HepG2 (cell line): ENCODE measurements around the gene CCDC74A. TPM values are rescaled to one million over a fixed set of nuclear protein-coding genes. Genes with fewer than 3 reads are reported as not detected.

Source experiments
- CBX1 ChIP-seq: IDR thresholded peaks from one replicate; pipeline ENCODE4 v1.6.1; 2016; ENCODE audit warnings: antibody characterized with exemption, low read depth
- ERF ChIP-seq: IDR thresholded peaks from 2 replicates; pipeline ENCODE4 v1.6.1; 2018; ENCODE audit warnings: missing biosample characterization, missing genetic modification reagents
- GABPA ChIP-seq, 2 experiments: IDR thresholded peaks; 2 replicates each; pipeline ENCODE4 v1.6.1; 2011 to 2016; ENCODE audit warnings: low read depth in 2 of 2, low read length in 1 of 2, missing biosample characterization in 1 of 2, missing genetic modification characterization in 1 of 2
- HES4 ChIP-seq: sonication (generic); formaldehyde crosslinking; IDR thresholded peaks from 2 replicates; pipeline ENCODE4 v1.9.0; 2021; ENCODE audit warnings: mild to moderate bottlenecking, missing genetic modification reagents, borderline replicate concordance
- IRF2 ChIP-seq: IDR thresholded peaks from 2 replicates; pipeline ENCODE4 v1.6.1; 2018; ENCODE audit warnings: missing genetic modification reagents, missing compliant biosample characterization
- MIER2 ChIP-seq: IDR thresholded peaks from 2 replicates; pipeline ENCODE4 v1.6.1; 2016; ENCODE audit warnings: missing biosample characterization, missing genetic modification reagents
- NR1H2 ChIP-seq: sonication (generic); formaldehyde crosslinking; IDR thresholded peaks from 2 replicates; pipeline ENCODE4 v1.8.1; 2022; ENCODE audit warnings: low read depth, missing genetic modification reagents, borderline replicate concordance
- PCBP1 ChIP-seq: fragments of 200-400 bp; formaldehyde crosslinking; IDR thresholded peaks from 2 replicates; pipeline ENCODE4 v1.6.1; 2017; ENCODE audit warnings: mild to moderate bottlenecking, low read depth, low read length, borderline replicate concordance
- SALL2 ChIP-seq: sonication (generic); formaldehyde crosslinking; IDR thresholded peaks from 2 replicates; pipeline ENCODE4 v1.8.1; 2023; ENCODE audit warnings: mild to moderate bottlenecking, missing genetic modification reagents, inconsistent platforms
- SMYD3 ChIP-seq: sonication (generic); formaldehyde crosslinking; IDR thresholded peaks from 2 replicates; pipeline ENCODE4 v1.8.1; 2023; ENCODE audit warnings: mild to moderate bottlenecking, missing genetic modification reagents
- TGIF2 ChIP-seq: IDR thresholded peaks from 2 replicates; pipeline ENCODE4 v1.6.1; 2016; ENCODE audit warnings: control low read depth, missing compliant biosample characterization
- TOE1 ChIP-seq: sonication (generic); formaldehyde crosslinking; IDR thresholded peaks from 2 replicates; pipeline ENCODE4 v1.4.0; 2020; ENCODE audit warnings: mild to moderate bottlenecking, missing genetic modification reagents
- ZNF567 ChIP-seq: sonication (generic); formaldehyde crosslinking; IDR thresholded peaks from 2 replicates; pipeline ENCODE4 v1.8.1; 2023; ENCODE audit warnings: mild to moderate bottlenecking, missing genetic modification reagents, borderline replicate concordance
- ZNF678 ChIP-seq: sonication (generic); formaldehyde crosslinking; IDR thresholded peaks from 2 replicates; pipeline ENCODE4 v1.4.0; 2020; ENCODE audit warnings: mild to moderate bottlenecking, missing genetic modification reagents
- ZNF746 ChIP-seq: sonication (generic); formaldehyde crosslinking; IDR thresholded peaks from 2 replicates; pipeline ENCODE4 v1.8.0; 2022; ENCODE audit warnings: mild to moderate bottlenecking, missing genetic modification reagents
- ZNF891 ChIP-seq: sonication (generic); formaldehyde crosslinking; IDR thresholded peaks from 2 replicates; pipeline ENCODE4 v1.5.0; 2020; ENCODE audit warnings: mild to moderate bottlenecking, missing genetic modification reagents
- polyA plus RNA-seq, 8 experiments: library from polyadenylated mRNA; depleted of rRNA in 3 of 8; stranded (reverse) in 7 of 8; unstranded in 1 of 8; fragments of >200 nt; fragmentation: Illumina TruSeq in 4 of 8; extraction: Trizol in 4 of 8; gene quantifications; 2 replicates each; pipeline versions ENCODE4 v1.2.1 to v1.2.3, GENCODE V29; 2011 to 2016; ENCODE audit warnings: low read depth in 4 of 8, missing spikeins in 1 of 8, mixed read lengths in 1 of 8; ENCODE audit not compliant: insufficient read depth in 1 of 8
- total RNA-seq, 5 experiments: library from RNA; depleted of rRNA; stranded (reverse); fragments of >200 nt; fragmentation: Illumina TruSeq; extraction: Trizol; gene quantifications; 2 replicates each; pipeline ENCODE4 v1.2.3, GENCODE V29; 2016; ENCODE audit warnings: low read depth in 1 of 5
- TF ChIP-seq, protein P1 (sequence below): sonication (generic); formaldehyde crosslinking; IDR thresholded peaks from 2 replicates; pipeline ENCODE4 v1.5.1; 2020; ENCODE audit warnings: missing genetic modification reagents, mild to moderate bottlenecking, borderline replicate concordance
- TF ChIP-seq, protein P2 (sequence below): sonication (generic); formaldehyde crosslinking; IDR thresholded peaks from 2 replicates; pipeline ENCODE4 v1.4.0; 2020; ENCODE audit warnings: missing genetic modification reagents, mild to moderate bottlenecking, borderline replicate concordance
- TF ChIP-seq, protein P3 (sequence below): sonication (generic); formaldehyde crosslinking; IDR thresholded peaks from 2 replicates; pipeline ENCODE4 v1.5.1; 2020; ENCODE audit warnings: missing genetic modification reagents, mild to moderate bottlenecking, borderline replicate concordance
- TF ChIP-seq, protein P4 (sequence below): sonication (generic); formaldehyde crosslinking; IDR thresholded peaks from 2 replicates; pipeline ENCODE4 v1.8.1; 2023; ENCODE audit warnings: mild to moderate bottlenecking, missing genetic modification reagents
- TF ChIP-seq, protein P5 (sequence below): IDR thresholded peaks from 2 replicates; pipeline ENCODE4 v1.6.1; 2016; ENCODE audit warnings: low read depth, borderline replicate concordance

CCDC74A gene
- total and polyA plus RNA-seq, 2 of the 13 experiments (the other 11 are each of a cell fraction or from before 2014, with no cell fraction given) = 0.15 to 0.17 TPM

DNA sequence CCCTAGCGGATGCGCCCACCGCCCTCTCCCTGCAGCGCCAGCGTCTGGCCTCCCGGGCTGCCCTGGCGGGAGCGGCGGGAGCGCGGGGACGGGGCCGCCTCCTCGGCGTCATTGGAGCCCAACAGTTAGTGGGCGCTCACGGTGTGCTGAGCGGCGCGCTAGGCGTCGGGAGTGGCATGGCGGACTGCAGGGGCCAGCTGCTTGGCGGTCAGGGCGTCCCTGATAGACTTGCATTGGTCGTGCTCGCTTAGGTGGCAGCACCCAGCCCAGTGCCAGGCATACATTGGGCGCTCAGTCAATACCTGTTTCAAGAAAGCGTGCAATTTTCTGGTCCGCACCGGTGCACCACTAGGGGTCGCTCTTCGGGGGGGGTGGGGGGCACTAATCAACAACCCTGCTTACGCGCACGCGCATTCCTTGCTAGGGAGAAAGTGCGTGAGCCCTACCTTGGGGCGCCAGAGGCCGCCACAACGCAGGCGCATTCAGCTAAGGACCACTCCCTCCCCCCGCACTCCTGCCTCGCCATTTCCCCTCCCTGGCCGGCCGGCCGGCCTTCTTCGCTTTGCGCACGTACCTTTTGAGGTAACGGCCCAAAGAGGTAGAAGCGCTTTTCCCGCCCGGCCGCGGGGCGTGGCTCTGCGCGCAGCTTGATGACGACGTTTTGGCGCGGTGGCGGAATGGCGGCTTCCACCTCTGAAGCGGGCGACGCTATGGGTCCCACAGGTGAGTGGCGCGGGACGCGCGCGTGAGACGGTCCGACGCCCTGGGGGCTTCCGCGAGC is 35.1 kb upstream of the CCDC74A start (continued):
- TF ChIP-seq TGIF2 (CRISPR knock-in tag) (peak; percentile 60; the same call in 1 of the 2 replicates), ZNF567 (CRISPR knock-in tag) (no peak), TOE1 (CRISPR knock-in tag) (peak; percentile 68), ZNF891 (CRISPR knock-in tag) (peak; percentile 93; the same call in 1 of the 2 replicates), HES4 (no peak), GABPA (IDR thresholded peaks at IDR 0.05; ENCODE audit: low read depth, low read length) (no peak), GABPA (CRISPR knock-in tag; IDR thresholded peaks at IDR 0.05; ENCODE audit: low read depth) (peak; percentile 61), PCBP1 (peak; percentile 83; the same call in 1 of the 2 replicates), SALL2 (CRISPR knock-in tag) (peak; percentile 65; the same call in 1 of the 2 replicates), CBX1 (no peak), ZNF678 (no peak), SMYD3 (CRISPR knock-in tag) (0 out of 2 replicates have a peak, but pooled peaks have one; percentile 14), NR1H2 (CRISPR knock-in tag) (0 out of 2 replicates have a peak, but pooled peaks have one; percentile 28), ERF (CRISPR knock-in tag) (peak; percentile 70; the same call in 1 of the 2 replicates), IRF2 (peak; percentile 62; the same call in 1 of the 2 replicates), ZNF746 (peak; percentile 19; the same call in 1 of the 2 replicates), MIER2 (peak; percentile 59; the same call in 1 of the 2 replicates)
- TF ChIP-seq, protein P1, sequence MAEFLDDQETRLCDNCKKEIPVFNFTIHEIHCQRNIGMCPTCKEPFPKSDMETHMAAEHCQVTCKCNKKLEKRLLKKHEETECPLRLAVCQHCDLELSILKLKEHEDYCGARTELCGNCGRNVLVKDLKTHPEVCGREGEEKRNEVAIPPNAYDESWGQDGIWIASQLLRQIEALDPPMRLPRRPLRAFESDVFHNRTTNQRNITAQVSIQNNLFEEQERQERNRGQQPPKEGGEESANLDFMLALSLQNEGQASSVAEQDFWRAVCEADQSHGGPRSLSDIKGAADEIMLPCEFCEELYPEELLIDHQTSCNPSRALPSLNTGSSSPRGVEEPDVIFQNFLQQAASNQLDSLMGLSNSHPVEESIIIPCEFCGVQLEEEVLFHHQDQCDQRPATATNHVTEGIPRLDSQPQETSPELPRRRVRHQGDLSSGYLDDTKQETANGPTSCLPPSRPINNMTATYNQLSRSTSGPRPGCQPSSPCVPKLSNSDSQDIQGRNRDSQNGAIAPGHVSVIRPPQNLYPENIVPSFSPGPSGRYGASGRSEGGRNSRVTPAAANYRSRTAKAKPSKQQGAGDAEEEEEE (CRISPR knock-in tag) = no peak
- TF ChIP-seq, protein P2, sequence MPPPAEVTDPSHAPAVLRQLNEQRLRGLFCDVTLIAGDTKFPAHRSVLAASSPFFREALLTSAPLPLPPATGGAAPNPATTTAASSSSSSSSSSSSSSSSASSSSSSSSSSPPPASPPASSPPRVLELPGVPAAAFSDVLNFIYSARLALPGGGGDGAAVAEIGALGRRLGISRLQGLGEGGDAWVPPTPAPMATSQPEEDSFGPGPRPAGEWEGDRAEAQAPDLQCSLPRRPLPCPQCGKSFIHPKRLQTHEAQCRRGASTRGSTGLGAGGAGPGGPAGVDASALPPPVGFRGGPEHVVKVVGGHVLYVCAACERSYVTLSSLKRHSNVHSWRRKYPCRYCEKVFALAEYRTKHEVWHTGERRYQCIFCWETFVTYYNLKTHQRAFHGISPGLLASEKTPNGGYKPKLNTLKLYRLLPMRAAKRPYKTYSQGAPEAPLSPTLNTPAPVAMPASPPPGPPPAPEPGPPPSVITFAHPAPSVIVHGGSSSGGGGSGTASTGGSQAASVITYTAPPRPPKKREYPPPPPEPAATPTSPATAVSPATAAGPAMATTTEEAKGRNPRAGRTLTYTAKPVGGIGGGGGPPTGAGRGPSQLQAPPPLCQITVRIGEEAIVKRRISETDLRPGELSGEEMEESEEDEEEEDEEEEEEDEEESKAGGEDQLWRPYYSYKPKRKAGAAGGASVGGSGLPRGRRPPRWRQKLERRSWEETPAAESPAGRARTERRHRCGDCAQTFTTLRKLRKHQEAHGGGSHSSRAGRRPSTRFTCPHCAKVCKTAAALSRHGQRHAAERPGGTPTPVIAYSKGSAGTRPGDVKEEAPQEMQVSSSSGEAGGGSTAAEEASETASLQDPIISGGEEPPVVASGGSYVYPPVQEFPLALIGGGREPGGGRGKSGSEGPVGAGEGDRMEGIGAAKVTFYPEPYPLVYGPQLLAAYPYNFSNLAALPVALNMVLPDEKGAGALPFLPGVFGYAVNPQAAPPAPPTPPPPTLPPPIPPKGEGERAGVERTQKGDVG (CRISPR knock-in tag) = no peak
- TF ChIP-seq, protein P3, sequence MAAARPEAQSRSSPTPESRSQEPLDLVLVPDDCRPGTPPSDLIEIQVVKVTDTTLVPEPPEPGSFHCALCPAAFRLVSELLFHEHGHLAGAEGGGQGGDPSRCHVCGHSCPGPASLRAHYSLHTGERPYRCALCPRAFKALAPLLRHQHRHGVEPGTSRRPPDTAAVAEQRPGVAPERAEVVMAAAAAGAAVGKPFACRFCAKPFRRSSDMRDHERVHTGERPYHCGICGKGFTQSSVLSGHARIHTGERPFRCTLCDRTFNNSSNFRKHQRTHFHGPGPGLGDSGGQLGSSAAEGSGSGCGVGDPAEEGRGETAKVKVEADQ (CRISPR knock-in tag) = peak; percentile 73; the same call in 1 of the 2 replicates
- TF ChIP-seq, protein P4, sequence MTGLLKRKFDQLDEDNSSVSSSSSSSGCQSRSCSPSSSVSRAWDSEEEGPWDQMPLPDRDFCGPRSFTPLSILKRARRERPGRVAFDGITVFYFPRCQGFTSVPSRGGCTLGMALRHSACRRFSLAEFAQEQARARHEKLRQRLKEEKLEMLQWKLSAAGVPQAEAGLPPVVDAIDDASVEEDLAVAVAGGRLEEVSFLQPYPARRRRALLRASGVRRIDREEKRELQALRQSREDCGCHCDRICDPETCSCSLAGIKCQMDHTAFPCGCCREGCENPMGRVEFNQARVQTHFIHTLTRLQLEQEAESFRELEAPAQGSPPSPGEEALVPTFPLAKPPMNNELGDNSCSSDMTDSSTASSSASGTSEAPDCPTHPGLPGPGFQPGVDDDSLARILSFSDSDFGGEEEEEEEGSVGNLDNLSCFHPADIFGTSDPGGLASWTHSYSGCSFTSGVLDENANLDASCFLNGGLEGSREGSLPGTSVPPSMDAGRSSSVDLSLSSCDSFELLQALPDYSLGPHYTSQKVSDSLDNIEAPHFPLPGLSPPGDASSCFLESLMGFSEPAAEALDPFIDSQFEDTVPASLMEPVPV (CRISPR knock-in tag) = peak; percentile 25; the same call in 1 of the 2 replicates
- TF ChIP-seq, protein P5, sequence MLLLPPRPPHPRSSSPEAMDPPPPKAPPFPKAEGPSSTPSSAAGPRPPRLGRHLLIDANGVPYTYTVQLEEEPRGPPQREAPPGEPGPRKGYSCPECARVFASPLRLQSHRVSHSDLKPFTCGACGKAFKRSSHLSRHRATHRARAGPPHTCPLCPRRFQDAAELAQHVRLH = peak; percentile 67; the same call in 1 of the 2 replicates
